K562 (cell line): ENCODE measurements around the gene CMSS1. TPM values are rescaled to one million over a fixed set of nuclear protein-coding genes. Genes with fewer than 3 reads are reported as not detected.
A peak's percentile ranks its signal among the peaks of the same experiment; 100 is the strongest.

Experiments
- C11orf30 ChIP-seq: fragments of 450-650 bp; IDR thresholded peaks from 2 replicates; pipeline ENCODE4 v1.6.1; 2016; ENCODE audit warnings: low read depth, mild to moderate bottlenecking
- CCNT2 ChIP-seq: IDR thresholded peaks from 2 replicates; pipeline ENCODE4 v1.6.1; 2011; ENCODE audit warnings: borderline replicate concordance, low read depth, mild to moderate bottlenecking, moderate library complexity, mixed read lengths, low read length; ENCODE audit not compliant: insufficient read length; ENCODE audit errors: extremely low read depth
- CTCF ChIP-seq, 3 experiments: IDR thresholded peaks in 2 of 3; conservative IDR thresholded peaks in 1 of 3; 2 replicates each; pipeline ENCODE4 v1.5.1; 2011 to 2012; ENCODE audit warnings: low read length in 3 of 3, mild to moderate bottlenecking in 3 of 3, control low read depth in 2 of 3, improper control_type of control experiment in 1 of 3, inconsistent platforms in 1 of 3, low read depth in 1 of 3, mixed read lengths in 1 of 3, moderate library complexity in 1 of 3; ENCODE audit not compliant: insufficient read depth in 2 of 3
- DEAF1 ChIP-seq: fragments of 450-650 bp; formaldehyde crosslinking; IDR thresholded peaks from 2 replicates; pipeline ENCODE4 v1.4.0; 2020; ENCODE audit warnings: mild to moderate bottlenecking, moderate library complexity
- ELK1 ChIP-seq: sonication (generic); formaldehyde crosslinking; IDR thresholded peaks from 2 replicates; pipeline ENCODE4 v1.8.1; 2022; ENCODE audit warnings: missing genetic modification reagents
- KDM5B ChIP-seq: fragments of 200-600 bp; sonication (generic); IDR thresholded peaks from 2 replicates; pipeline ENCODE4 v1.6.1; 2012; ENCODE audit warnings: low read depth, mild to moderate bottlenecking, moderate library complexity, low read length, control low read depth, inconsistent platforms; ENCODE audit not compliant: insufficient replicate concordance
- NR2C1 ChIP-seq, 2 experiments: fragments of 450-650 bp; IDR thresholded peaks; 2 replicates each; pipeline ENCODE4 v1.6.1; 2017; ENCODE audit warnings: mild to moderate bottlenecking in 2 of 2, antibody characterized with exemption in 1 of 2, inconsistent platforms in 1 of 2, missing compliant biosample characterization in 1 of 2, missing genetic modification characterization in 1 of 2
- POLR2AphosphoS2 ChIP-seq: IDR thresholded peaks from 2 replicates; pipeline ENCODE4 v1.6.1; 2012; ENCODE audit warnings: low read length, improper control_type of control experiment
- TAF15 ChIP-seq: fragments of 200-400 bp; formaldehyde crosslinking; IDR thresholded peaks from 2 replicates; pipeline ENCODE4 v1.6.1; 2017; ENCODE audit warnings: mild to moderate bottlenecking, low read depth, low read length, moderate library complexity
- USF2 ChIP-seq: sonication (generic); formaldehyde crosslinking; IDR thresholded peaks from 2 replicates; pipeline ENCODE4 v1.5.0; 2020; ENCODE audit warnings: missing genetic modification reagents
- XRCC3 ChIP-seq: fragments of 450-650 bp; IDR thresholded peaks from 2 replicates; pipeline ENCODE4 v1.6.1; 2017; ENCODE audit warnings: mild to moderate bottlenecking, moderate library complexity
- ZFP36 ChIP-seq: fragments of 150-350 bp; IDR thresholded peaks from 2 replicates; pipeline ENCODE4 v1.6.1; 2018; ENCODE audit warnings: low read length, low read depth; ENCODE audit not compliant: partially characterized antibody
- ZNF174 ChIP-seq: fragments of 250-450 bp; sonication (Bioruptor Pico); IDR thresholded peaks from 2 replicates; pipeline ENCODE4 v1.4.0; 2020; ENCODE audit warnings: mild to moderate bottlenecking
- ZNF24 ChIP-seq: fragments of 450-650 bp; IDR thresholded peaks from 2 replicates; pipeline ENCODE4 v1.6.1; 2016
- ZNF561 ChIP-seq: fragments of 450-650 bp; formaldehyde crosslinking; conservative IDR thresholded peaks from 2 replicates; pipeline ENCODE4 v1.4.0; 2020; ENCODE audit warnings: mild to moderate bottlenecking, moderate library complexity
- polyA plus RNA-seq, 8 experiments: library from polyadenylated mRNA; depleted of rRNA in 4 of 8; stranded (reverse) in 5 of 8; unstranded in 3 of 8; fragments of >200 nt; fragmentation: Nextera tagmentation in 2 of 8; fragmentation: Illumina TruSeq in 1 of 8; extraction: Ambion mirVana in 2 of 8; extraction: Trizol in 1 of 8; gene quantifications; 2 replicates each; pipeline versions ENCODE4 v1.2.1 to v1.2.3, GENCODE V29; 2011 to 2014; ENCODE audit warnings: inconsistent platforms in 1 of 8, missing spikeins in 1 of 8
- total RNA-seq, 7 experiments: library from RNA; depleted of rRNA in 6 of 7; stranded (reverse); fragments of >200 nt in 6 of 7; fragmentation: Illumina TruSeq in 2 of 7; extraction: Trizol in 2 of 7; gene quantifications; 2 replicates each; pipeline versions ENCODE4 v1.2.1 to v1.2.3, GENCODE V29; 2011 to 2021; ENCODE audit warnings: low replicate concordance in 1 of 7

Gene CMSS1
- total and polyA plus RNA-seq, 9 of the 15 experiments (the other 6 are each of a cell fraction or from before 2014, with no cell fraction given): 46.9 to 109 (median 72.3) TPM

GRCh38 chr3:100068826-100069225 is 251.2 kb downstream of the CMSS1 start (continued):
- TF ChIP-seq ELK1 (CRISPR knock-in tag) (no peak), ZNF24 (no peak), DEAF1 (CRISPR knock-in tag) (peak; percentile 33; the same call in 1 of the 2 replicates), XRCC3 (no peak), ZNF174 (CRISPR knock-in tag) (no peak), TAF15 (no peak), CCNT2 (no peak), ZNF561 (CRISPR knock-in tag) (no peak), KDM5B (no peak), NR2C1 (IDR thresholded peaks at IDR 0.05) (no peak), NR2C1 (tag; IDR thresholded peaks at IDR 0.05) (no peak), USF2 (CRISPR knock-in tag) (peak; percentile 52; the same call in 1 of the 2 replicates), ZFP36 (no peak), C11orf30 (no peak), POLR2AphosphoS2 (no peak), CTCF (IDR thresholded peaks at IDR 0.05 in 2 of 3, conservative IDR thresholded peaks at IDR 0.05 in 1 of 3; ENCODE audit: insufficient read depth in 2 of 3, low read depth in 1 of 3, low read length in 3 of 3) (peak; percentile 69 to 78 (median 70))
